B cell (primary cell): ENCODE data around the gene USH1C.

Source experiments
- CTCF ChIP-seq: fragments of 200-600 bp; IDR thresholded peaks from one replicate; pipeline ENCODE4 v1.8.0; 2022; ENCODE audit warnings: antibody characterized with exemption, mild to moderate bottlenecking
- EZH2 ChIP-seq: IDR thresholded peaks from 2 replicates; pipeline ENCODE4 v1.6.1; 2012; ENCODE audit warnings: borderline replicate concordance, low read depth, mild to moderate bottlenecking, moderate library complexity, low read length; ENCODE audit not compliant: insufficient read depth, poor library complexity, severe bottlenecking

- TF ChIP-seq CTCF (no peak), EZH2 (no peak)
These were observed 32.1 kb downstream of the USH1C start for GRCh38 chr11:17512101-17512500.
